Mammary epithelial cell (primary cell): Measurements from ENCODE around the gene ATAD3B.
"Not testable (repeated sequence)": the region's sequence is repeated elsewhere in the genome, so short reads cannot be mapped to it uniquely, and the experiment has no call there.

Source experiments
- CTCF ChIP-seq, 2 donors: IDR thresholded peaks in 1 of 2; conservative IDR thresholded peaks in 1 of 2; 2 replicates each; pipeline ENCODE4 v1.5.1; 2011 to 2012; ENCODE audit warnings: inconsistent platforms in 2 of 2, low read length in 2 of 2, mild to moderate bottlenecking in 2 of 2, control low read depth in 1 of 2, low read depth in 1 of 2; ENCODE audit not compliant: insufficient read depth in 1 of 2; ENCODE audit errors: extremely low read depth in 1 of 2
- EZH2 ChIP-seq: IDR thresholded peaks from 2 replicates; pipeline ENCODE4 v1.6.1; 2012; ENCODE audit warnings: low read length, inconsistent platforms, borderline replicate concordance

GRCh38 chr1:1519805-1520505 is 48.4 kb downstream of the ATAD3B start:
- not testable (repeated sequence) for TF ChIP-seq CTCF (conservative IDR thresholded peaks at IDR 0.05 in 1 of 2, IDR thresholded peaks at IDR 0.05 in 1 of 2; ENCODE audit: extremely low read depth in 1 of 2, insufficient read depth in 1 of 2, low read depth in 1 of 2, low read length in 2 of 2); EZH2
